ENCODE results near the gene ADARB1. TPM values are rescaled to one million over a fixed set of nuclear protein-coding genes. Genes with fewer than 3 reads are reported as not detected.

The ADARB1 gene
- total and polyA plus RNA-seq, 2 of the 8 experiments (the other 6 are each of a cell fraction or from before 2014, with no cell fraction given), result 4.7 to 14.9 TPM

DNA sequence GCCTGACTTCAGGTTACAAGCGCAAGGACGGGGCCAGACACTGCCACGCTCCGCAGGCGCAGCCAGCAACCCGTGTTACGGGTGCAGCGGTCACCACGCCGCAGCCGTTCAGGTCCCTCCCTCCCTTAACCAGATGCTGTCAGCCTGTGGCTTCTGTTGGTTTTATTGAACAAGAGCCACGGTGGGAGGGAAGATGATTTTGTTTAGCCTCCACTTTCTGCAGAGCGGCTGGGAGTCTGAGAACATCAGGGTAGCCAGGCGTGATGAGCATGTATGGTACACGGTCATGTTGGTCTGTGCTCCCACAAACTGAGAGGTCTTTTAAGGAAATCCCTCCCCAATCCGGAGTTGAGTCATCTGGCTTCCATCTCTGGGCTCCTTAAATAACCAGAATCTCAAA lies 18.5 kb upstream of the ADARB1 start:
- Histone ChIP-seq H3K27ac (ENCODE audit: low read depth, low read length) (no peak overlapping the region), H3K23ac (ENCODE audit: insufficient read length) (no peak overlapping the region), H2AK5ac (ENCODE audit: low read depth, low read length) (no peak overlapping the region), H3K79me1 (ENCODE audit: low read depth, low read length) (no peaks in the 10 kb centered on the region), H3K9me3 (ENCODE audit: insufficient read depth in 2 of 2, low read depth in 1 of 2, low read length in 1 of 2) (no peaks in the 10 kb centered on the region), H3K23me2 (ENCODE audit: low read depth, low read length) (no peaks in the 10 kb centered on the region), H2BK20ac (ENCODE audit: low read length) (no peak overlapping the region), H2AFZ (ENCODE audit: low read length) (no peak overlapping the region), H2BK120ac (replicated peaks; ENCODE audit: low read depth, low read length) (no peak overlapping the region), H3K79me2 (ENCODE audit: control insufficient read depth in 1 of 2, insufficient read depth in 2 of 2, low read length in 2 of 2) (no peaks in the 10 kb centered on the region), H3K9ac (replicated peaks in 1 of 4; ENCODE audit: extremely low read depth in 1 of 4, low read depth in 3 of 4, low read length in 3 of 4) (no peak overlapping the region), H3K36me3 (ENCODE audit: control insufficient read depth in 2 of 4, insufficient read depth in 4 of 4, low read length in 3 of 4) (no peaks in the 10 kb centered on the region), H3K18ac (ENCODE audit: extremely low read depth, low read length) (no peak overlapping the region), H3K4me3 (ENCODE audit: extremely low read depth in 1 of 4, insufficient read depth in 2 of 4, low read depth in 3 of 4, low read length in 4 of 4) (no peak overlapping the region), H3K4me2 (ENCODE audit: insufficient read depth in 1 of 2, low read depth in 2 of 2, low read length in 2 of 2) (no peak overlapping the region), H4K20me1 (replicated peaks in 1 of 2; ENCODE audit: control insufficient read depth in 1 of 2, insufficient read depth in 2 of 2, low read length in 2 of 2) (no peaks in the 10 kb centered on the region), H2BK15ac (ENCODE audit: low read length) (no peak overlapping the region), H4K91ac (replicated peaks; ENCODE audit: insufficient read length, low read length) (no peak overlapping the region), H3K4ac (replicated peaks; ENCODE audit: insufficient read length, low read depth, low read length) (no peak overlapping the region), H4K5ac (ENCODE audit: insufficient read length, low read depth, low read length) (no peak overlapping the region), H3K27me3 (replicated peaks in 1 of 4; ENCODE audit: control insufficient read depth in 3 of 4, extremely low read depth in 1 of 4, insufficient read depth in 3 of 4, low read length in 3 of 4) (peaks cover 0 to 3% (median 2%) of the 10 kb centered on the region in 4 experiments; a peak in 2 of 7 replicates), H2BK12ac (ENCODE audit: low read depth, low read length) (no peak overlapping the region), H4K8ac (ENCODE audit: extremely low read depth, insufficient read depth, low read length) (peak overlapping the region; percentile 29; the same call in 1 of the 2 replicates), H3K56ac (replicated peaks; ENCODE audit: insufficient read length, low read depth, low read length) (no peak overlapping the region), H2BK5ac (ENCODE audit: low read depth, low read length) (no peak overlapping the region), H3K14ac (ENCODE audit: insufficient read length) (no peak overlapping the region), H3K4me1 (replicated peaks in 1 of 4; ENCODE audit: control insufficient read depth in 3 of 4, insufficient read depth in 4 of 4, low read length in 3 of 4) (peaks cover 5 to 8% (median 6%) of the 10 kb centered on the region in 4 experiments)
- 87% methylated on average over 10 of the region's 16 CpGs; no CpG with 5 or more reads in 1 of the 2 experiments for WGBS, 2 experiments (ENCODE audit: extremely low coverage in 1 of 2, insufficient coverage in 1 of 2, insufficient read length in 1 of 2, insufficient replicate concordance in 2 of 2, low coverage in 1 of 2, low lambda C conversion rate in 2 of 2, missing lambda C conversion rate in 1 of 2)
- CTCF ChIA-PET (ENCODE audit: partially characterized antibody), result interaction anchor here (0.9 to 2.1 kb wide), 2 partner anchors 12 to 43 kb away, joined by 4 to 8 read pairs; no protein-coding TSS in a partner anchor
- DNase-seq (ENCODE audit: low read depth in 1 of 2, low spot score in 2 of 2) (no peak), FAIRE-seq (no peak)
- POLR2A ChIA-PET (ENCODE audit: partially characterized antibody), result interaction anchor here (2.0 kb wide), 1 partner anchor 8 kb away, joined by 7 read pairs; no protein-coding TSS in a partner anchor
- TF ChIP-seq KDM1A (IDR thresholded peaks at IDR 0.05; ENCODE audit: borderline replicate concordance, low read length) (no peak), PHF8 (conservative IDR thresholded peaks at IDR 0.05; ENCODE audit: low read depth, low read length) (no peak), POLR2A (IDR thresholded peaks at IDR 0.05; ENCODE audit: control extremely low read depth in 1 of 2, low read depth in 2 of 2, low read length in 2 of 2) (no peak), GTF2F1 (IDR thresholded peaks at IDR 0.05; ENCODE audit: borderline replicate concordance, low read depth, low read length) (no peak), CHD1 (IDR thresholded peaks at IDR 0.05; ENCODE audit: low read depth, low read length) (no peak)
- TF ChIP-seq, protein P1, sequence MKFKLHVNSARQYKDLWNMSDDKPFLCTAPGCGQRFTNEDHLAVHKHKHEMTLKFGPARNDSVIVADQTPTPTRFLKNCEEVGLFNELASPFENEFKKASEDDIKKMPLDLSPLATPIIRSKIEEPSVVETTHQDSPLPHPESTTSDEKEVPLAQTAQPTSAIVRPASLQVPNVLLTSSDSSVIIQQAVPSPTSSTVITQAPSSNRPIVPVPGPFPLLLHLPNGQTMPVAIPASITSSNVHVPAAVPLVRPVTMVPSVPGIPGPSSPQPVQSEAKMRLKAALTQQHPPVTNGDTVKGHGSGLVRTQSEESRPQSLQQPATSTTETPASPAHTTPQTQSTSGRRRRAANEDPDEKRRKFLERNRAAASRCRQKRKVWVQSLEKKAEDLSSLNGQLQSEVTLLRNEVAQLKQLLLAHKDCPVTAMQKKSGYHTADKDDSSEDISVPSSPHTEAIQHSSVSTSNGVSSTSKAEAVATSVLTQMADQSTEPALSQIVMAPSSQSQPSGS (IDR thresholded peaks at IDR 0.05; ENCODE audit: low read length), result no peak

Measured in H1 (cell line).